ENCODE measurements around the gene CALM1.
"Not testable (repeated sequence)": the region's sequence is repeated elsewhere in the genome, so short reads cannot be mapped to it uniquely, and the experiment has no call there.

The CALM1 gene

DNA sequence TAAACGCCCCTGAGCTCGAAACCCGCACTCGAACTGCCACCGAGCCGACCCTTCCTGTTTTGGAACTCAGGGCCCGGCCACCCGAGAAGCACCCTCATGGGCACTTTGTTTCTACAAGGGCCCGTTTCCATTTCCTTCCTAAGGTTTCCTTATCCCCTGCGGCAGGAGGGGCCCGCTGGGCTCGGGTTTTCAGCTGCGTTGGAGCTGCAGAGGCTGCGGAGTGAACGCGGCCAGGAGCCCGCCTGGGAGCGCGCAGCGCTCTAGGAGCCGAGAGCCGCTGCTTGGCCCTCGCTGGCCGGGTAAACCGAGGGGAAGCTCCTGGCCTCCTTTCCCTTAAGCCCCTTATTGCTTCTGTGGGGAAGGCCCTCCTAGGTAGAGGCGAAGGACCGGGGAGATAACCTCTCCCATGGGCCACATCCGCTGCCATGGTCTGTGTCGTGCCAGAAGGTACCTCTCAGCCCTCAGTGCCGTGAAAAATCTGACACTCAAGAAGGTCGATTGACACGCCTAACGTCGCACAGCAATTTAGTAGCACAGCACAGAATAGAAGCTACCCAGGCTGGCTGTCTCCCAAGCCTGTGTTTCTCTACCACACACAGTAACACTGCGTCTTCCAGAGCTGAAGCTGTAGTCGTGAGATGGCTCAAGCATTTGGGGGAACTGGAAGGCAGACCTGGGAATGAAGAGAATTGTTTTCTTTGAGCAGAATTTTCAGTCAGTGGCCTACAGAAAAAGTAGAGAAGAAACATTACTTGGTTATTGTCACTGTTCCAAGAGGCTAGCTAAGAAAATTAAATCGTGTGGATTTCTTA is 12.9 kb upstream of the CALM1 start:
- DNase-seq (ENCODE audit: low spot score), result no peak

DNA sequence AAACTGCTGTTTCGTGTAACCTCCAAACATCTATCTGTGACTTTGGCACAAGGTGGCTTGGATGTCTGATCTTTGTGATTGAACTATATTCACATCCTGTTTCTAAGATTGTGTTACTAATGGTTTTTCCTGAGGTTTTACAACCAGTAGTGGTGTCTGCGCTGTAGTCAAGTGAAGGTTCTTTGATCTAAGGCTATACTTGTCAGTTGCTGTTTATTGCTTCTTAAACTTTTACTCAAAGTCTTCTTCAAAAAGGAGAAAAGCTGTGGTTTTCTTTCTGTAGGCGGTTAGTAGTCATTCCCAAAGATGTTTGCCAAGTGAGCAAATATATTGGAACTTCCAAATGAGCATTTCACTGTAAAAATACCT is 12.3 kb upstream of the CALM1 start:
- DNase-seq (ENCODE audit: low spot score), result no peak

DNA sequence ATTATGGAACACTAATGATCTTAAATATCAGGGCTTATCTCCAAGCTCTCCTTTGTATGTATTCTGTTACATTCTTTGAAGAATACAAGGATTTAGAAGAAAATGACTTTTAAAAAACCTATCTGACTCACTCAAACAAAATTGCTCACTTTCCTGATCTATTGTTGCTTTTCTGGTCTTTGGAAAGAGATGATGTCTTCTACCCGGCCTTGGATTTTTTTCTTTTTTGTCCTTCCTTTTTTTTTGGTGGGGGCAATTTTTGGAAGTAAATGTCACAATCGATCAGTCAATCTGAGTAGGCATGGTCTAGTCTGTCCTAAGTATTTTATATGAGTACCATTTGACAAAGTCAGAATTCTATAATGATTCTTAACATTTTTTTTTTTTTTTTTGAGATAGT is 10.5 kb upstream of the CALM1 start:
- no peak for DNase-seq (ENCODE audit: low spot score)

DNA sequence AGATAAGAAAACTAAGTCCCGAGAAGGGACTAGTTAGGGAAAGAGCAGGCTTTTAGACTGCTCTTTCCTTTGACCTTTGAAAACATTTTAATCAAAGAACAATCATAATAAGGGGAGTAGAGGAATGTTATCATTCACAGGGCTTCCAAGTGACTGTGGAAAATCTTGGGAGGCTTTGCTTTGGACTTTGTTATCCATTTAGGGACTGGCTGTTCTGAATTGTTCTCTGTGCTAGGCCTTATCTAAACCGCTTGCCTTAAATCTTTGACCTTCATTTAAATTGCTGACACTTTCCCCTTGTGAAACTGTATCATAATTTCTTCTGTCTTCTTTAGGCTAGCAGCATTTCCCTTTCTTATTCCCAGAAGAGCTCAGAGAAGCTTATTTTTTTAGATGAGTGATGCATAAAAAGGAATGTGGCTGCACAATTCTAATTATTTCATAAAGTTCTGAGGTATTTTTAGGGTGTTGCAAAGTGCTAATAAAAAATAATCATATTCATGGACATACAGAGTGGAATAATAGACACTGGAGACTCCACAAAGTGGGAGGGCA is 9.5 kb upstream of the CALM1 start:
- DNase-seq (ENCODE audit: low spot score), result no peak

DNA sequence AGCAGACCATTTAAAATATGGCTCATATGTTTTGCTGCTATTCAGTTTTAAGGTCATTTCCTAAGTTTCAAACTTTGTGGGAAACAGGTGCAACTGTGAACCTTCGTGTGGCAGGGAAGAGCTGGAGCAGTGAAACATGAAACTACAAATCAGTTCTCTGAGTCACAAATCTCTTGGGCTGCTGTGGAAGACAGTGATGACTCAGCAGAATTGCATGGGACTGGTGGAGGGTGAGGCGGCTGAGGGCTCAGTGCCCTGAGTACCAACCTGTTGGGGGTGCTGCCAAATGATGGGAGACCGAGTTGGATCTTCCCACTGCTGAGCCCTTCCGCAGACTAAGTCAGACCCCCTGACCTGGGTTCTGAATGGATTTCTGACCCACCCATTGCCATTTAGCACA is 8.4 kb upstream of the CALM1 start:
- DNase-seq (ENCODE audit: low spot score), result no peak

DNA sequence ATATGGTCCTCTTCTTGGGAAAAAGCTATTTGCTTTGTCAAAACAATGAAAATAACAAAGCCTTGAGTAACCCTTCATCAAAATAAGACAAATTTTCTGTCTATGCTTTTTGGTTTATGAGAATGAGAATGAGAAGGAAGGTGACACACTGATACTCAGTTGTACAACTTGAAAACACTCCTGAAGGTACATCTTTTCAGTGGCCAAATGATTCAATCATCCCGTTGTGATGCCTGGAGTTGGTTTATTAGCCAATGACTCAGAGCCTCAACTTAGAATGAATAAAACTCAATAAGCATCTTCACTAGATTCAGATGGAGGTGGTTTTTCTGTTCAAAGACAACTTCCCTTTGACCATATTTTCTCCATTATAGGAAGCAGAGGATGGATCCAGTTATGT is 7.8 kb upstream of the CALM1 start:
- DNase-seq (ENCODE audit: low spot score), result no peak

DNA sequence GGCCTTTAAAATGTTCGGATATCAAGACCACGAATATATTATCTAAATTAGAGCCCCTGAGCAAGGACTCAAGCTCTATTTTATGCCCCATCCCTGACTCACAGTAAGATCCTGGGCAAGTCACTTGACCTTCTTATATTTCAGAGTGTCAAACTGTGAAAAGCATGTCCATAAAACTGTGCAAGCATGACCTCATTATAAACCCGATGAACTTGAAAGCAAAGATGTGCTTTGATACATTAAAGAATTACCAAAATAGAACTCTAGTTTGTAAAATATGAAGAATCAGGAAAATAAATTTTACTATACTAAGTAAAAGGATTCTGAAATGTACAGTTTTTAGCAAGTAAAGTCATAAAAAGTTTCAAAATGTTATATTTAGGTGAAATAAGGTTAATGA is 2.9 kb upstream of the CALM1 start:
- no peak for DNase-seq (ENCODE audit: low spot score)

DNA sequence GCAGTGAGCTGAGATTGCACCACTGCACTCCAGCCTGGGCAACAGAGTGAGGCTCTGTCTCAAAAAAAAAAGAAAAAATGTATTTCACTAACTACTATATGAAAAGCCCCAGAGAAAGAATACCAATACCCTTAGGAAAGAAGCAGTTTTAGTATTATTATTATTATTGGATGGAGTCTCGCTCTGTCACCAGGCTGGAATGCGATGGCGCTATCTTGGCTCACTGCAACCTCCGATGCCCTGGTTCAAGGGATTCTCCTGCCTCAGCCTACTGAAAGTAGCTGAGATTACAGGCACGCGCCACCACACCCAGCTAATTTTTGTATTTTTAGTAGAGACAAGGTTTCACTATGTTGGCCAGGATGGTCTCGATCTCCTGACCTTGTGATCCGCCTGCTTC is 2.0 kb upstream of the CALM1 start:
- DNase-seq (ENCODE audit: low spot score), result not testable (repeated sequence)

DNA sequence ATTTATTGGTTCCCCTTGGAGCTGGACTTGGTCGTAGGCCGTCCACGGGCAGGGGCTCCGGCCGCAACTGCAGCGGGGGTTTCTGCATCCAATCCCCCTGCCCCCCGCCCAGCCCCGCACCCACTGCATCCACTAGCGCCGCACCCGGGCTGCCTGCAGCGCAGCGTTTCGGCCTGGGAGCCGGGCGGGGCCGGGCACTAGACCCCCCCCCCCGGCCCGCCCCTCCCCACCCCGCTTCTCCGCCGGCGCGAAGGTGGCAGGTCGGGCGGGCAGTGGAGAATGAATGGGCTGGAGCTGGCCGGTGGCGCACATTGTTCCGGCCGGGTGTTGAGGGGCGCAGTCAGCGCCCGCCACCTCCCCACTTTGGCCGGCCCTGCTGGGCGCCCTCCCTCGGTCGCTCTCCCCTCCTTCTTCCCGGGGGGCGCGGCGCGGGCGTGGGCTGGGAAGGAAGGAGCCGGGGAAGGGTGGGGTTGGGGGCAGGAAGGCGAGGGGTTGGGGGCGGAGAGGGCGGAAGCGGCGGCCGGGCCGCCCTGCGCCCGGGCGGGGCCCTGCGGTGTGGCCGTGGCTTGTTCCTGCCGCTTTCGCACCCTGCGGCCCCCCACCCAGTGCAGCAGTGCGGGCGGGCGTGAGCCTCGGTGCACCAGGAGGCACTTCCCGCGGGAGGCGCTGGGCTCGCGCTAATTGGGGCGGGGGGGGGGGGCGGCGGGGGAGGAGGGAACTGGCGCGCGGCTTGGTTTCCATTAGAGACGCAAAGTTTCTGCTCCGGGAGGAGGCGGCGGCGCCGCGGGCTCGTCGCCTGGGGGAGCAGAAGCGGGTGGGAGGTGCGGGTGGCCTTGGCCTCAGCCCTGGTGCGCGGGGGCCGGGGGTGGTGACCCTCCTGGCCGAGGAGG is 841 bp downstream of the CALM1 start:
- no peak for DNase-seq (ENCODE audit: low spot score)

DNA sequence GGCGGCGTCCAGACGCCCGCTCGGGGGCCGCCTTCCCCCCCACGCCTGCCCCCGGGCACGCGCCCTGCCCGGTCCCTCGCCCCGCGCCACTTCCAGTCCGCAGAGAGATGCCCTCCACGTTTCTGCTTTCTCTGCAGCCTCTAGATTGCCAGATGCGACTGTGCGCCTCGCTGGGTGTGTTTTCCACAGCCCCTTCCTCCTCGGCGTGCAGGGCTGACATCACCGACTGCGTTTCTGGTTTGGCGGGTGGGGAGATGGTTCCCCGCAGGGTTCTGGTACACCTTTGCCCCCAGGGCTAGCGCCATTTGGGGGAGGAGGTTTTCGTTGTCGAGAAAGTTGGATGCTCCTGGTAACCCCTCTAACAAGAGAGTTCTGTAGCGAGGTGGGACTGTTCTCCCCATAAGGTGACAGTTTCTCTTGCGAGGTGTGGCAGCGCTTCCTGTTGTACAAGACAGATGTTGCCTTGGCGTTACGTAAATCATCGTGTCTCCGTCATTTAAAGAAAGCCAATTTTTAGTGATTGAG is 1.5 kb downstream of the CALM1 start:
- DNase-seq (ENCODE audit: low spot score), result no peak

DNA sequence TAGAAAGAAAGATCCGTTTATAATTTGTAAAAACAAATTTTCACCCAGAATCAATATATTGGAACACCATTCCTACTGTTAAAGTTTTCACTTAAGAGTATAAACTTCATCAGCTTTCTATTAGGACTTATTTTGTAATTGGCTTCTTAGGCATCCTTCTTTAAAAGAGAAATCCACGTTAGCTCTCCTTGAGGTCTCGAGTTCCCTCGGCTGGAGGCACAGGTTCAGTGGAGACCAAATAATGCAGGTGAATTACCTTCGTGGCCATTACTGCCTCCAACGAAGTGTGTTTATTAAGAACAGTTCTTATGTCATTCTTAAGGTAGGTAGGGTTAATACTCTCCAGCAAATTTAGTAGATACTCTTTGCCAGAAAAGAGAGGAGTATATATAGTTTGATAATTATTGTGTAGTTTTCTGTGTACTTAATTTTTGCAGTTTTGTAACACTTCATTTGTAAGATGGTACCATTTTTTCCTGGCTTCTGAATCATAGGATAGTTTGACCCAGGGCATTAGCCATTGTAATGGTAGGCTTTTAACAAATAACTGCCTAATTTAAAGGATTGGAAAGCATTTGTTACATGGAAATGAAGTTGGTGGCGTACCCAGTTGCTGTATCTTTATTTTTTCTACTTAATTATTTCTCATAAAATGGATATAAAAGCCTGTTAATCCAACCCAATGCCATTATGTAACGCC is 2.2 kb downstream of the CALM1 start:
- no peak for DNase-seq (ENCODE audit: low spot score)

DNA sequence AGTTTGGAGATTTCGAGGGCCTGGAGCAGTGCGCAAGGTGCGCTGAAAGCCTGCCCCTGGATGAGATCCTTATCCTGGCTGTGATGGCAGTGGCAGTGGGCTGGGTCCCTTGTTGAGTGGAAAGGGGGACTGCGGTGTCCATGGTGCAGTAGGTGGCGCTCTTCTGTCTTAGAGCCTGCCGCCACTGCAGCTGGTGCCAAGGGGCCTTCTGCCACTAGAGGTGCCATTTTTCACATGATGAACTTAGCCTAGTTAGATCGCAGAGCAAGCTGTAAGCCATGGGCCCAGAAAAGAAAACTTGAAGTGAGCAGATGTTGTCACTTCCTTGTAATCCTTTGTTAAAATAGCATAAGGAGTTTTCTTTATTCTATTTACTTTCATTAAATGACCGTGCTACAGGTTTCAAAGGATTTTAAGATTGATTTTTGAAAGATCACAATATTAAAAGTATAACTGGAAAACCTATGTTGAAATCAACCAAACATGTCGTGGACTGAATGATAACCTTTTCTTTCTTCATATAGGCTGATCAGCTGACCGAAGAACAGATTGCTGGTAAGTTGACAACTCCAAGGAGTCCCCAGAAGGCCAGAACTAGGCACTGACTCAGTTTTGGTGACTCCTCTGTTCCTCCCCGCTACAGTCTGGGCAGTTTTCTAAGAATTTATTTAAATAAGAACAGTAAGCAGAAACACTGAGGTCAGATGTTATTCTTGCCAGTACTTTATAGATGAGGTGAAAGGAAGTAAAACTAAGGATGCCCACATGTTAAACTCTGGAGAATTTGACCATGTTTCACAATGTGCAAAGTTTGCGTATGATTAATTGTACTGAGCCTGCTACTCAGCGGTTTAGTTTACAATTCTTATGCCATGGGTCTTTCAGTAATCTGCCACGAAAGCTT is 3.0 kb downstream of the CALM1 start:
- DNase-seq (ENCODE audit: low spot score), result peak; percentile 90

DNA sequence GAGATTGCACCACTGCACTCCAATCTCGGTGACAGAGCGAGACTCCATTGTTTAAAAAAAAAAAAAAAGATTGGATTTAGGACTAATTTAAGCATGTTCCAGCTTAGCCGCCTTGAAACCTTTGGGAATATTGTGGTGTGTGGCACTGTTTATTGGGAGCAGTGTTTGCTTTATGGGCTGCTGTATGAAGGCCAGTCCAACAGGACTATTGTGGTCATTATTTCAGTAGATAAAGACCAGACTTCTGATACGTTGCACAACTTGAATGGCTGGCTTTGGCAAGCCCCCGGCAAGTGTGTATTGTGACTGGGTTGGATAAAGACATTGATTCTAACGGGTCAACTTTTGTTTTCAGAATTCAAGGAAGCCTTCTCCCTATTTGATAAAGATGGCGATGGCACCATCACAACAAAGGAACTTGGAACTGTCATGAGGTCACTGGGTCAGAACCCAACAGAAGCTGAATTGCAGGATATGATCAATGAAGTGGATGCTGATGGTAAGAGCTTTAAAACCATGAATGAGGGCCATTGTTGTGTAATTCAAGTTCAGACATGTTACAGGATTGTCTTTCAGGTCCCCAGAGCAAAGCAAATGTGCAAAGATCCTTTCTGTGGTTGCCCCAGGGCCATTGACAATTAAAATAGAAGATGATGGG is 4.2 kb downstream of the CALM1 start:
- peak; percentile 70 for DNase-seq (ENCODE audit: low spot score)

DNA sequence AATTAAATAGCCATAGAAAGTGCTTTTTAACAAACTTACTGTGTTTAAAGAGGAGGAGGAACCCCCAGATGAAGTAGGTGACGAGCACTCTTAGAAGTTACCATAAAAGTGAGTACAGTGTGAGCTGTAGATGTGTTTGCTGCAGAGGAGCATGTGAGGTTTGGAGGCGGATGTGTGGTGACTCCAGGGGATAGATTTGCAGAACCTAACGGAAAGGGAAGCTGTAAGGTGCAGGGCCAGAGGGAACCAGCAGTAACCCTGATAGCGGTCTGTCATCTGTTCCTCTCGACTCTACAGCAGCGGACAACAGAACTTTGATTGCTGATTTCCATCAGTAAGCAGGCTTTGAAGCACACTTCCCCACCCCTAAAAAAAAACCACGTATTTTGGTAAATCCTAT is 5.2 kb downstream of the CALM1 start:
- no peak for DNase-seq (ENCODE audit: low spot score)

DNA sequence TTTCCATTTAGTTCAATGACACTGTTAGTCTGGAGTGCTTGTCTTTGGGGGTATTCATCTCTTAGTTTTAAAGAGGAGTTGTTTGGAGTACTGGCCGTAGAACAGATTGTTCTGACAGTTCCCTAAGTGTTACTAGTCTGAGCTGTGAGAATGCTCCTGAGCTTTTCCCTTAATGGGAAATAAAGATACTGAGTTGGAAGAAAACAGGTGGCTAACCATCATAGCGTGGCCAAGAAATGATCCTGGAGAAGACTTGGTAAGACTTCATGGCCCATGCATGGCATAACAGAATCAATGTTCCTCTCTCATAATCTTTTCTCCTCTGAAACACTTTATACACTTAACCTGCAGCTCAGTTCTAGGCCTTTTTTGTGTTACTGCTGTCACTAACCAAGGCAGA is 6.2 kb downstream of the CALM1 start:
- no peak for DNase-seq (ENCODE audit: low spot score)

DNA sequence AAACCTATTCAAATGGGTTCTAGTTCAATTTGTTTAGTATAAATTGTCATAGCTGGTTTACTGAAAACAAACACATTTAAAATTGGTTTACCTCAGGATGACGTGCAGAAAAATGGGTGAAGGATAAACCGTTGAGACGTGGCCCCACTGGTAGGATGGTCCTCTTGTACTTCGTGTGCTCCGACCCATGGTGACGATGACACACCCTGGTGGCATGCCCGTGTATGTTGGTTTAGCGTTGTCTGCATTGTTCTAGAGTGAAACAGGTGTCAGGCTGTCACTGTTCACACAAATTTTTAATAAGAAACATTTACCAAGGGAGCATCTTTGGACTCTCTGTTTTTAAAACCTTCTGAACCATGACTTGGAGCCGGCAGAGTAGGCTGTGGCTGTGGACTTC is 8.3 kb downstream of the CALM1 start:
- no peak for DNase-seq (ENCODE audit: low spot score)

DNA sequence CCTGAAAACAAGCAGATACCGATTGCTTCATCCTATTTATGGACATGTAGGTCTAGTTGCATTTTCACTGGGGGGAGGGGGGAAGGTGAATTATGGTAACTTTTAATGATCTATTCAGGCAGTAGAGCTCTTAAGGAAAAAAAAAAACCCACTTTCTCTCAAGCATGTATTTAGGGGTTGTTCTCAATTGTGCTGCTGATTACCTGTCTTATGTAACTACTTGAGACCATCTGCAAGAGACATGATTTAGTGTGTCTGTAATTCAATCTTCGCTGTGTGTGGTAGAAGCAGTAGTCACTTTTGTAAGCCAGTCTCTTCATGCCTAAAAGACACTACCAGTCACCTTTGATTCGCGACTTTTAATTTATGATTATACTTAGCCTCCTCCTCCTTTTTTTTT is 8.9 kb downstream of the CALM1 start:
- no peak for DNase-seq (ENCODE audit: low spot score)

DNA sequence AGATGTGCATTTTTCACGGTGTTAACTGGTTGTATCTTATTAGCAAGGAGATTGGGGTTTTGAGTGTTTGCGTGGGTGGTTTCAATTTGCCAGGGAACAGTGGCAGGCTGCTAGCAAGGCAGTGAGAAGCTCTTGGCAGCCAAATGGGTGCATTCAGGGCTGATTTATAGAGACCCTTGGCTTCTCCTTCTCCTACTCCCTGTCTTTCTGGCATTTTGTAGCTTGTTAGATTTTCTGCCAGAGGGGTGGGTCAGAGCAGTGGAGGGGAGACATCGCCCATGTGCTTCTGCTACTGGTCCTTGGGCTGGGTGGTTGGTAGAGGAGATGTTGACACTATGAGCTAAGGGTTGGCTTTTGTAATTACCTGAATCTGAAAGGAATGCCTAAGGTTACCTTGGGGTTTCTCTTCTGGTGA is 9.6 kb downstream of the CALM1 start:
- no peak for DNase-seq (ENCODE audit: low spot score)

DNA sequence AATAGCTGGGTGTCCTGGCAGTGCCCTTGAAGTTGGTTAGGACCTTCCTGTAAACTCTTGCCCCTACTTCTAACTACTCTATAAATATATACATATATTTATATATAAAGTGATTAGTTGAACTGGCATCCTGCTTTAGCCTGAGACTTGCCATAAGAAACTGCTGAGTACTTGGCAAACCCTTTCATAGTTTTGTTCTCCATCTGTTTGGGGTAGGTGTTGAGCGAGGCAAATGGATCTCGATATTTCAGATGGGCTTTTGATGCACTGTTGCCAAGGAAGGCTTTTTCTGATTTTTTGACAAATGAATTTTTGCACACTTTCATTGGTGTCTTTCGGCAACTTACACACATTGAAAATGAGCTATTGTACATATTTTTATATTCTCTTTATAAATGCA is 10.4 kb downstream of the CALM1 start:
- DNase-seq (ENCODE audit: low spot score), result no peak

DNA sequence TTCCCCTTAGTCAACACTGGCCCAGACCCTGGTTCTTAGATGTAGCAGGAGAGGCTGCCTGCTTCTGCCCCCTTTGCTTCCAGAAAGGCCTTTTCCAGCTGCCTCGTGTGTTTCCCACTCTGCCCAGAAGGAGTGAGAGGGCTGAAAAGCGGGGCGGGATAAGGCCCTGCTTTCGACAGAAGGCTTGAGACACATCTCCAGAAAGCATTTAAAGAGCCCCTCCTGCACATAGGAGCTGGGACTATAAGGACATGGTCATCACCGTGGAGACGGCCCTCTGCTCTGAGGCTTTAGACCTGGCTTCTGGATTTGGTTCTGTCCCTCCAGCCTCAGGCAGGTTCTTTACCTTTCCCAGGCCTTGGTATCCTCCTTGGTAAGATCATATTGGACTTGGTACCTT is 11.9 kb downstream of the CALM1 start:
- DNase-seq (ENCODE audit: low spot score), result no peak

All from COLO829 (cell line).